Measurements from ENCODE around the gene TMEM254.
"Not testable (repeated sequence)": the region's sequence is repeated elsewhere in the genome, so short reads cannot be mapped to it uniquely, and the experiment has no call there.

Gene TMEM254

DNA sequence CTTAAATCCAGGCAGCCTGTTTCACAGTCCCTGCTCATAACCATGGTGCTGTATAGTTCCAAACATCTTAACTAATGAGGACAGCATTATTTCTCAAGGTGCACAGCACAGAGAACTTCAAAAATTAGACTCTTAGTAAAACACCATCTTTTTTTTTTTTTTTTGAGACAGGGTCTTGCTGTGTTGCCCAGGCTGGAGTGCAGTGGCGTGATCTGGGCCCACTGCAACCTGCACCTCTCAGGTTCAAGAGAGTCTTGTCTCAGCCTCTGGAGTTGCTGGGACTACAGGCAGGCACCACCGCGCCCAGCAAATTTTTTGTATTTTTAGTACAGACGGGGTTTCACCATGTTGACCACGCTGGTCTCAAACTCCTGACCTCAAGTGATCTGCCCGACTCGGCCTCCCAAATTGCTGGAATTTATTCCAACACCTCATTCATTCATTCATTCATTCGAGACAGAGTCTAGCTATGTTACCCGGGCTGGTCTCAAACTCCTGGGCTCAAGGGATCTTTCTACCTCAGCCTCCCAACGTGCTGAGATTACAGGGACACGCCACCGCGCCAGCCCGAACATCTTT is 507 bp upstream of the TMEM254 start:
- no peak for DNase-seq (ENCODE audit: low spot score)

DNA sequence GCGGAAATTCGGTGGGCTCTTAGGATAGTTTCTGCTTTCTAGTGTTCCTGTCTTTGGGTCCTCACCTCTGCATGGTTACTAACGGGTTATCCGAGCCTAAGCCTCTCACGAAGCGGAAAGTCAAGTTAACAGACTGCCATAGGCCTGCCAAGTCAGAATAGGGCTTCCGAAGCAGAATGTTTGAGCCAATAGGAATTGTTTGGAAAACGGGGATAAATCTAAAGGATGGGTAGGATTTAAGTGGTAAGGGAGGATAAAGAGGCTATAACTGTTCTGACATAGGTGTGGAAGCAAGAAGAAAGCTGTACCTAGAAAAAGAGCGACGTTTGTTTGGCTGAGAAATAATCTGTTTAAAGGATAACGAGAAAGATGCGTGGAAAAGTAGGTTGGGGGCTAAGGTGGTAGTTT is 851 bp downstream of the TMEM254 start:
- no peak for DNase-seq (ENCODE audit: low spot score)

DNA sequence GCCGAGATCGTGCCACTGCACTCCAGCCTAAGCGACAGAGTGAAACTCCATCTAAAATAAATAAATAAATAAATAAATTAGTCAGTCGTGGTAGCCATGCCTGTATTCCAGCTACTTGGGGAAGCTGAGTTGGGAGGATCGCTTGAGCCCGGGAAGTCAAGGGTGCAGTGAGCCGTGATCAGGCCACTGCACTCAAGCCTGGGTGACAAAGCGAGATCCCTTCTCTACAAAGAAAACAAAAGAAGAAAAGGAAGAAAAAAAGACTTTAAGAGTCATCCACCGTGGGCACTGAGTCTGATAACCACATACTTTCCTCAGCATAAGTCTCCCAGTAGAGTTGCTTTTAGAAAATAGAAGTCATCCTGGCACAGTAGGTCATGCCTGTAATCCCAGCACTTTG is 2.6 kb downstream of the TMEM254 start:
- no peak for DNase-seq (ENCODE audit: low spot score)

DNA sequence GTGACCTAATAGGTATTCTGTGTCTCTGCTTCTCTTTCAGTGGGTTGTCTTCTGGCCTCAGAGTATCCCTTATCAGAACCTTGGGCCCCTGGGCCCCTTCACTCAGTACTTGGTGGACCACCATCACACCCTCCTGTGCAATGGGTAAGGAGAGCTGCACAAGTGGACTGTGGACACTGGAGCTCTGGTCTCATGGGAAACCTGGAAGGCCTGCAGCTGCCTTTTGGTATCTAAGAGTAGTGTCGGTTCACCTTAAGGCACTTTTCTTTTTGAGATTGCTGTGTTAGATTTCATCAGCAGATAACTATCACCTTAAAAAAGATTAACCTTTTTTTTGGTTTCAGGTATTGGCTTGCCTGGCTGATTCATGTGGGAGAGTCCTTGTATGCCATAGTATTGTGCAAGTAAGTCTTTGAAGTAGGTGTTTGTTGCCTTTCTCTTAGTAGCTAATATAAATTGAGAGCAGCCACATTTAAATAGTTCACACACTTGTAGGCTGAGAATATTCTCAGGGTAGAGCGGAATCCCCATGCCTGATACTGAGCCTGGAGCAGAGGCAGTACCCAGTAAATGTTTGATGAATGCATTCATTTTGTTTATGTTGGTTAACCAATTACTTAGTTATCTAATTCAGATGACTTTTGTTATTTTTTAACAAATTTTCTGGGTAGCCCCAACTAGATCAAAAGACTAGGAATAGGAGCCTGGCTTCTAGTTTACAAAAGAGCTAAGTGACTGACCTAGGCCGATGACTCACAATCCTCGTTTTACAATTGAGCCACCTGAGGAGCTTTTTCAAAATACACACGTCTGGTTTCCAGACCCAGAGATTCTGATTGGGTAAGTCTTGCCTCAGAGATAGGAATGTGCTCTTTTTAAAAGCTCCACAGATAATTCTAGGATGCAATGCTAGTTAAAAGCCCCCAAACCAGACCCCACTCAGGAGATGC is 3.6 kb downstream of the TMEM254 start:
- DNase-seq (ENCODE audit: low spot score): peak; percentile 12

DNA sequence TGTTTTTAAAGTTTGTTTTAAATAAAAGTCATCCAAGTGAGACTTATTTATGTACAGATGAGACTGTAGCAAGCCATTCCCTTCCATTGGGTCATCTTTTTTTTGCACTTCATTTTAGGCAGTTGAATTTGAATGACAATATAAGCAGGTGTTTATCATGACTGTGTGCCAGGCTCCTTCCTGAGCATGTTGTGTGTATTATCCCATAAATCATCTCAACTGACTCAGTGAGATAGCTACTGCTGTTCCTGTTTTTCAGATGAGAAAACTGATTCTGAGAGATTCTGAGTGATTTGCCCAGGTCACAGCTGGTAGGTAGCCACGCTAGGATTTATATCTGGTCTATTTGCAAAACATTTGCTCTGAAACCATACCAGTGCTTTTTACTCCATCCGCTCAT is 11.7 kb downstream of the TMEM254 start:
- DNase-seq (ENCODE audit: low spot score): no peak

DNA sequence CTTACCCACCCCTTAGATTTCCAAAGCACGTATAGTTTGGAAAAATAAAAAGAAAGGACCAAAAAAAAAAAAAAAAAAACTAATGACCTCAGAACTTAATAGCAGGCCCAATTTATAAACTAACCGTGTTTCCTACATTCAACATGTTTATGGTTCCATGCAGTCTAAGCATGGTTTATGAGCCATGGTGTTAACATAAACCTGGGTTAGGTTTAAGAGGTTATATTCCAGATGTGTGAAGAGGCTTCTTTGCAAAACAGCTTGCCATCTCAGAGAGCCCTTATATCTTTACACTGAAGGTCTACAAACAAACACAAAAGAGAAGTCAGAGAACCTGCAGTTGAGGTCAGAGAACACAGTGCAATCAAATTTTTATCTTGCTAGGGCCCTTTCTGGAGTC is 15.8 kb downstream of the TMEM254 start:
- no peak for DNase-seq (ENCODE audit: low spot score)

DNA sequence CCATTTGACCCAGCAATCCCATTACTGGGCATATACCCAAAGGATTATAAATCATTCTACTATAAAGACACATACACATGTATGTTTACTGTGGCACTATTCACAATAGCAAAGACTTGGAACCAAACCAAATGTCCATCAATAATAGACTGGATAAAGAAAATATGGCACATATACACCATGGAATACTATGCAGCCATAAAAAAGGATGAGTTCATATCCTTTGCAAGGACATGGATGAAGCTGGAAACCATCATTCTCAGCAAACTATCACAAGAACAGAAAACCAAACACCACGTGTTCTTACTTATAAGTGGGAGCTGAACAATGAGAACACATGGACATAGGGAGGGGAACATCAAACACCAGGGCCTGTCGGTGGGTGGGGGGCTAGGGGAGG is 19.8 kb downstream of the TMEM254 start:
- not testable (repeated sequence) for DNase-seq (ENCODE audit: low spot score)

DNA sequence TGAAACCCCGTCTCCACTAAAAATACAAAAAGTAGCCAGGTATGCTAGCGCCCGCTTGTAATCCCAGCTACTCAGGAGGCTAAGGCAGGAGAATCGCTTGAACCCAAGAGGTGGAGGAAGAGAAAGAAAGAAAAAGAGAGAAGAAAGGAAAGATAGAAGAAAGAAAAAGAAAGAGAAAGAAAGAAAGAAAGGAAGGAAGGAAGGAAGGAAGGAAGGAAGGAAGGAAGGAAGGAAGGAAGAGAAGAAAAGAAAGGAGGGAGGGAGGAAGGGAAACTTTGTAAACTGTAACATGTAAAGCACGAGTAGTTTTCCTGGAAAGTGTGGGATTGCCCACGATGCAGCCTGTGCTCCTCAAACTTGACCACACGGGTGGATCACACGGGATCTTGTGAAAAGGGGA is 20.8 kb downstream of the TMEM254 start:
- DNase-seq (ENCODE audit: low spot score): not testable (repeated sequence)

DNA sequence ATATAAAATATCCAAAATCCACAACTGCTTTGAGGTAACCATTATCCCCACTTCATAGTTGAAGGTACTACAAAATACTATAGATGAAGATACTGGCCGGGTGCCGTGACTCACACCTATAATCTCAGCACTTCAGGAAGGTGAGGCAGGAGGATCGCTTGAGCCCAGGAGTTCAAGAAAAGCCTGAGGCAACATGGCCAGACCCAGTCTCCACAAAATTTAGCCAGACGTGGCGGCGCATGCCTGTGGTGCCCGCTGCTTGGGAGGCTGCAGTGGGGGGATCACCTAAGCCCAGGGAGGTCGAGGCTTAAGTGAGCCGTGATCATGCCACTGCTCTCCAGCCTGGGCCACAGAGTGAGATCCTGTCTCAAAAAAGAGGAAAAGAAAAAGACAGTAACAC is 21.7 kb downstream of the TMEM254 start:
- no peak for DNase-seq (ENCODE audit: low spot score)

DNA sequence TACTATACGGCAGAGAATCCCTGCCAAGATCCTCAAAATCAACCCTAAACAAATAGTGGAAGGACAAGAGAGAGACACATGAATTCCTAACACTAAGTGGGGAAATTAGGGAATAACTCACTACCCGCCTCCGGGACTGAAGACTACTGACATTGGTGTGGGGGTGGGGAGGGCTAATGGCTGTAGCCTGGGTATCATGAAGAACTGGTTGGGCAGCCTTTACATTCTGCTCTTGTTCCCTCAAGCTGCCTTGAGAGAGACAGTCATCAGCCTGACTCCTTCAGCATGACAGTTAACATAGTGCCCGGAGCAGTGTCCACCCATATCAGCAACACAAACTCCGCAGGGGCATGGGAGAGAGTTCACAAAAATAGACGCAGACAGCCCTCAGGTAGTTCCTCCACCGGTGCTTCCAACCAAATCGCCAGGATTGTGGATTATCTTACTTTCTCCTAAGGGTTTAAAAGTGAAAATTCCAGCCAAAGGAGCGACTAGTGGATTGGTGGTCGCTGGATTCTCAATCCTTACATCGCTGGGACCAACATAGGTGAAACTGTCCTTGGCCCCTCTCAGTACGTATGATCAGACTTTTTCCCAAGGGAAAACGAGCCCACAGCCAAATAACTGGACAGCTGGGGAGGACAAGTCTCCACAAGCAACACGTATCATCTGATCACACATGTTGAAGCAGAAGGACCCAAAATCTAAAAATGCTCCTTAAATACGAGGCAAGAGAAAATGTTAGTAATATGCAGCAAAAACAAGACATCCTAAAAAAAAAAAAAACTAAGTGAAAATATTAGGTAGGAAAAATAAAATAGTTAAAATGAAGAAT is 22.6 kb downstream of the TMEM254 start:
- no peak for DNase-seq (ENCODE audit: low spot score)

DNA sequence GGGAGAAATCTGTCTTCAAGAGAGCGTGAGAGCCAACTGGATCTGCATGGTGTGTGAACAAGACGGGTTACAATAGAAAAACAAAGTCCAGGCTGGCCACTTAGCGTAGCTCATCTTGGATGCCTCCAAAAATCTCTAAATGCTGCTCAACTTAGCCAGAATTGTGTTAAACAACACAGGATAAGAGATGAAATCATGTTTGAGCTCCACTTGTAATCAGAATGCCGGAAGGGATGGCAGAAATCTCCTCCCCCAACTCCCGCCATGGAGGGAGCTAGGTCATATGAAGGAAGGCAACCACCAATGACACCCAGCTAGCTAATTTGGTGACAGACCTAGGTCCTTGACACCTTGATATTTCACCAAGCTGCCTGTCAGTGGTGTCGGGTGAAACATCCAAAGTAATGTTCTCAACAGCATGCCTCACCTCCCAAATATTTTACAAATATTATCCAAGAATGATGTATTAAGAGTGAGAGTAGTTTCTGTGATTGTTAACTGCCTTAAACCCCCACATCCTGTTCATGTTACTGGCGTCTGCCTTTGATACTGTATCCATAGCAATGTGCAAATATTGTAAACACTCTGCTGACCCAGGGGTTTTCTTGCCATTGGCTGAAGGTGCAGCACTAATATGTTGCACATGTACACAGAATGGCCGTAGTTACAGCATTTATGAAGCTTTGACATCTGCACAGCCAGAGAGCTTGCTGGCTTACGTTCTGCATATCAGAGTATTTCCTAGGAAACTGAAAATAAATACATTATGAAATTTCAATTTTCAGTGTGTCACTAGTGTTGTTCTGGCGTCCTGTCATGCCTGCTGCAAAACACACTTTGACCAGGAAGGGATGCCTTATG is 25.8 kb downstream of the TMEM254 start:
- DNase-seq (ENCODE audit: low spot score): no peak

DNA sequence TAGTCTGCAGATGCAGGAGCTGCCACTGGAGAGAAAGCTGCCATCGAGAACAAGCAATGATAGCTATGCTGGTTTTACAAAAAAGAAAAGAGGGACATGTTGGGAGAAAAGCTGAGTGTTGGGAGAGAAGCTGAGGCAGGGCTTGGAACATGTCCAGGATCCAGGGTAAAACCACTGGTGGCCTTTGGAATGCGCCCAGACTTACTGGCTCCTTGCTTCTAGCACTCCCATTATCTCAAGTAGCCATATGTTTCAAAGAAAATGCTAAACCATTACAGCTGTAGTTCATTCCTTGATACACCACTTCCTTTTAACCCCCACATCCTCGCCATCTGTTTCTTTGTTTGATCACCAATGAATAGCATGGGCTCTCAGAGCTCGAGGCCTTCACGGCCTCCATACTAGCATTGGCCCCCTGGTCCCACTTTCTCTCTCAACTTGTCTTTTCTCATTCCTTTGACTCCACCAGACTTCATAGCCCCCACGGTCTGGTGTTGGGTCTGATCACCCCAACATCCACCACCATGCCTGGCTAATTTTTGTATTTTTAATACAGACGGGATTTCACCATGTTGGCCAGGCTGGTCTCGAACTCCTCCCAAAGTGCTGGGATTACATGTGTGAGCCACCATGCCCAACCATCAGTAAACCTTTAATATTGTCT is 30.2 kb downstream of the TMEM254 start:
- DNase-seq (ENCODE audit: low spot score): no peak

DNA sequence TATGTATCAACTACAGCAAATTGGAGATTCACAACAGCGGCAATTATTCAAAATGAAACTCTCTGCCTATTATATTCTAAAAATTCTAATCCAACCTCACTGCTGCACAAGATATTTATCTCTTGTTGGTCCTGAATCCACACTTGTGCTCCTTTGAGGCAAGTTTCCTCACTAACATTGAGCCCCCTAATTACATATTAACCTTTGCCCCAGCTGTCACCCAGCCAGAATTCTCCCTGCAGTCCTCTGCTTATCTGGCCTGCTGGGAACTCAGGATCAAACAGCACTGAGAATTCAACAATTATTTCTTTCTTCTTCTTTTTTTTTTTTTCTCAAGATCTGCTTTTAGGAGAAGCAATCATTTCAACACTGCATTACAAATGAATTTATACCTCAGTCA is 32.5 kb downstream of the TMEM254 start:
- no peak for DNase-seq (ENCODE audit: low spot score)

DNA sequence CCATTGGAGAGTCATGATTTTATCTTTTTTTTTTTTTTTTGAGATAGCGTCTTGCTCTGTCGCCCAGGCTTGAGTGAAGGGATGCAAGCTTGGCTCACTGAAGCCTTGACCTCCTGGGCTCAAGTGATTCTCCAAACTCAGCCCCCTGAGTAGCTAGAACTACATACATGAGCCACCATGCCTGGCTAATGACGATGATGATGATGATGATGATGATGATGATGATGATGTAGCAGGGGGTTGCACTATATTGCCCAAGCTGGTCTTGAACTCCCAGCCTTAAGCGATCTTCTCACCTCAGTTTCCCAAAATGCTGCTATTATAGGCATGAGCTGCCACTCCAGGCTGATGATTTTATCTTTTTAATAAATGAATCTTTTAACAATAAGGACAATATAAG is 40.2 kb downstream of the TMEM254 start:
- no peak for DNase-seq (ENCODE audit: low spot score)

DNA sequence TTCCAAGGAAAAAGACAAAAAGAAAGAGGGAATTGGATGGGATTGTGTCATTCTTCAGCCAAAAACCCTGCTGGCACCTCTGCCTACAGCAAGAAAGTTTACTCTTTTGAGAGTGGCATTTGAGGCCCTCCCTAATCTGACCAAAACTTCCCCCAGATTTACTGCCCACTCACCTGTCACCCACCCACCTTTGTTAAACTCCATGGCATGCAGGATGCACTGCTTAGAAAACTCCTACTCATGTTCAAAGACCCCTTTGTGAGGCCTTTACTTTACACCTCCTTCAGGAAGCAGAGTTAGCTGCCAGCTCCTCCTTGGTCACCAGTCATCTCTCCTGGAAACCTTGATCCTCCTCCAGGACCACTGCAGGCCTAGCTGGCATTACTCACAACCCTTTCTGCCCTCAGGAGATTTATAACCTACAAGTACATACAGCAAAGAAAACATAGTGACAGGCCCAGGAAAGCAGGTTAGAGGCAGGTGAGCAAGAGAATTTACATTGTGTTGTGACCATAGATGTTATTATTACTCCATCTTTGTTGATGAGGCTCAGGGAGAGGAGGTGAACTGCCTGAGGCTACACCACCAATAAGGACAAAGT is 43.7 kb downstream of the TMEM254 start:
- no peak for DNase-seq (ENCODE audit: low spot score)

DNA sequence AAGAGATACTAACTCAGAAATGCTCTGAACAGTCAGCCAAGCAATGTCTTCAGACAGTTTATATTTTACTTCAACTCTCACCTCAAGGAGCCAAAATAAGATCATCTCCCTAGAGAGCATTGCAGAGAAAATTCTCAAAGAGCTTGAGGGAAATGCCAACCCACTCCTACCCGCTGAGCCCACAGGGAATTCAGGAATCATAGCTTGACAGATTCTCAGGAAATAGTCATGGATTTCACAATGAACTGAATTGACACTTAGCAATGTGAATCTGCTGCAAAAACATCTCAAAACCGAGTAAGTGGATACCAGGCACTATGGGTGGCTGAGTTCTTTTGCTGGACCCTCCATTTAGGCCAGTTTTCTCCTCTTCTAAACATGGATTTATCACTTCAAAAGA is 44.3 kb downstream of the TMEM254 start:
- no peak for DNase-seq (ENCODE audit: low spot score)

DNA sequence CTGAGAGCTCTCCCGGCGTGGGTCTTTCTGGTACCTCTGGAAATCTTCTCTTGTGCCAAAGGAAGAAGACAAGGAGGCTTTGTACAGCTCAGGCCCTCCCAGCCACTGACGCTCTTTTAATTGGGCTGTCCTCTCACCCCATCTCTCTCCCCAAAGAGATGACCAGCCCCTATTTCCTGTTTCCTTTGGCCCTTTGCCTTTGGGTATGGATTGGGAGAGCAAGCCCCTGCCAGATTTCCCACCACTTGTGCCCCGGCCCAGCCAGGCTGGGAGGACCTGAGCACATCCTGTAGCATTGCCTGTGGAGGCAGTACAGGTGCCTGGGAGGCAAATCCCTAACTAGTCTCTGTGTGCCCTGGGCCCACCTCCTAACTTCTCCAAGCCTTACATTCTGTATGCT is 48.4 kb downstream of the TMEM254 start:
- DNase-seq (ENCODE audit: low spot score): no peak

DNA sequence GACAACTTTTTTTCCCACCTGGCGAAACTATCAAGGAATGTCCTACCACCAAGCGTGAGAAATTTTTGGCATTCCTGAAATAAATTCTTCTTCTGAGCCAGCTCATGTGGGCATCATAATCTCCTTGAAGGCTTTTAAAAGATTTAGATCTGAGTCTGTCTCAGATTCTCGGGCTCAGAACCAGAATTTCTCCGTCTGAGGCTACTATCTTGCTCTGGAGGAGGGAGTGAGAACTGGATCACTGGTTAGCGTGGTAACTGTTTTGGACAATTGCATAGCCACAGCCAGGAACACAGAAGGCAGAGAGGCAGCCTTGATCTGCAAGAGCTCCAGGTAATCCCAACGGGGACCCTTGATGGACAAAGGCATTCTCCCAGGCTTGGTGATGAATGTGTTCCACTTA is 53.0 kb downstream of the TMEM254 start:
- no peak for DNase-seq (ENCODE audit: low spot score)

DNA sequence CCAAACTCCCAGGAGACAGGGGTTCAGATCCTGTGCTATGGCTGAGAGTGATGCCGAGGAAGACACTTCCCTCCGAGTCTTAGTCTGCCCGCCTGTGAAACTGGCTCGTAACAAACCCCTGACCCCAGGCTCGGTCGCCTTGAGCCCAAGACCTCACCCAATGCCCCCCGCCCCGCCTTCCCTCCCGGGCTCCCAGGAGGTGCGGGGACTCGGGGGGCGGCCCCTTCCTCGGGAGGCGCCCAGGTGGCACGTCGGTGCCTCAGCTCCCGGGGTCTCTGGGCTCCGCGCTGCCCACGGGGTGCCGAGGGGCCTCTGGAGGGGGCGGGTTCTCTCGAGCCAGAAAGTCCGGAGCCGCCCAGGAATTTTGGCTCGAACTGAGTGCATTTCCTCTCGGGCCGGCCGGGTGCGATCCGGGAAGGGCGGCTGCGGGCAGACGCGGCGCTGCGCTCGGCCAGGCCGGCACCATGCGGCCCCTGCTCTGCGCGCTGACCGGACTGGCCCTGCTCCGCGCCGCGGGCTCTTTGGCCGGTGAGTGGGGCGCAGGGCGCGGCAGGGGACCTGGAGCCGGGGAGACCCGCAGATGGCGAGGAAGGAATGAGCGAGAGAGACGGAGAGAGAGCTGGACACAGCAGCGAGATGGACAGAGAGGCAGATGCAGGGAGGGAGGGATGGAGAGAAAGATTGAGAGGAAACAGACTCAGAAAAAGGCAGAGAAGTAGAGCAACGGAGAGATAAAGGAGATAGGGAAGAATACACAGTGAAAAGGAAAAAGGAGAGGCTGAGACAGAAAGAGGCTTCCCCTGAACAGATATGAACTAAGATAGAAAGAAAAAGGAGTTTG is 54.1 kb downstream of the TMEM254 start, which contains the start of gene PLAC9:
TSS of gene PLAC9 (plus strand) at position 432 of the 841 bp plus-strand sequence. CDS start at position 465, 33 bp downstream.
- no peak for DNase-seq (ENCODE audit: low spot score)

DNA sequence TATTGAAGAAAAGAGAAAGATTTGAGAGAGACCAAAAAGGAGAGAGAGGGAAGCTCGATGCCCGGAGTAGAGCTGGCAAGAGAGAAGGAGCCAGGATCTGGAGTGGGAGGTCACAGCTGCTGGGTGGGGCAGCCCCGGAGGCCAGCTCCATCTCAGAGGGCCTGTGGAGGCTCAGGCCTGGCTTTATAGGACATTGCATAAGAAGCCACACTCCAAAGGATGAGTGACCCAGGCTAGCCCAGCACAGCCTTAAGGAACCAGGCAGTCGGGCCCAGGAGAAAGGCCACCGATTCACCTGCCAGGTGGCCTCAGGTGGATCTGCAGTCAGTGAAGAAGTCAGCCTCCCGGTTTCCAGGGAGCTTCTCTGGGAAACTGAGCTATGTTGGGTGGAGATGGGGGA is 54.7 kb downstream of the TMEM254 start:
- no peak for DNase-seq (ENCODE audit: low spot score)
